CD4-positive, CD25-positive, alpha-beta regulatory T cell (primary cell): ENCODE results near the gene ELF4. TPM values are rescaled to one million over a fixed set of nuclear protein-coding genes. Genes with fewer than 3 reads are reported as not detected.

Source experiments
- polyA plus RNA-seq, 4 donors: library from polyadenylated mRNA; unstranded; fragments of 300-500 nt; fragmentation: Illumina TruSeq; gene quantifications; one replicate each; pipeline ENCODE4 v1.2.3, GENCODE V29; 2021
- total RNA-seq: library from RNA; stranded (reverse); gene quantifications from one replicate; pipeline ENCODE4 v1.2.3, GENCODE V29; 2022

The ELF4 gene
- total and polyA plus RNA-seq, 5 donors from 2014 or later: 12.1 to 46.7 (median 15.0) TPM

Other genes with a start within 250 kb of the ELF4 start
- gene UTP14A, start 204.3 kb downstream of the ELF4 start, total RNA-seq: 11.7 TPM
- 1 to 10 TPM; 5.8 to 9.5 (median 8.3) TPM for gene UTP14A, start 204.3 kb downstream of the ELF4 start, polyA plus RNA-seq
- gene BCORL1, start 127.9 kb downstream of the ELF4 start, total RNA-seq: 5.5 TPM
- 1 to 10 TPM in 2 of 4 donors, under 1 TPM in 2; 0.13 to 2.0 (median 1.0) TPM for gene BCORL1, start 127.9 kb downstream of the ELF4 start, polyA plus RNA-seq
- 19.3 TPM for gene AIFM1, start 55.3 kb upstream of the ELF4 start, total RNA-seq
- gene AIFM1, start 55.3 kb upstream of the ELF4 start, polyA plus RNA-seq: 10 to 100 TPM; 26.7 to 32.0 (median 28.7) TPM
- gene RAB33A, start 61.5 kb upstream of the ELF4 start, total RNA-seq: 7.9 TPM
- gene RAB33A, start 61.5 kb upstream of the ELF4 start, polyA plus RNA-seq: 10 to 100 TPM; 29.0 to 33.1 (median 31.5) TPM
- gene ZNF280C, start 158.4 kb upstream of the ELF4 start, total RNA-seq: 8.9 TPM
- 1 to 10 TPM; 3.0 to 5.1 (median 3.7) TPM for gene ZNF280C, start 158.4 kb upstream of the ELF4 start, polyA plus RNA-seq
- gene SLC25A14, start 229.4 kb upstream of the ELF4 start, total RNA-seq: 14.9 TPM
- gene SLC25A14, start 229.4 kb upstream of the ELF4 start, polyA plus RNA-seq: 10 to 100 TPM in 1 of 4 donors, 1 to 10 TPM in 3; 7.6 to 11.6 (median 8.6) TPM